ENCODE results near the gene PCDHA12.

The PCDHA12 gene

GRCh38 chr5:140883373-140883772 lies 8.3 kb downstream of the PCDHA12 start:
- Histone ChIP-seq H3K27me3 (no peaks in the 10 kb centered on the region), H3K4me3 (no peak overlapping the region), H3K4me2 (no peak overlapping the region), H3K36me3 (no peaks in the 10 kb centered on the region), H3K9ac (no peak overlapping the region), H4K20me1 (no peaks in the 10 kb centered on the region), H3K27ac (no peak overlapping the region), H3K4me1 (no peaks in the 10 kb centered on the region), H3K9me3 (replicated peaks in 1 of 11) (peaks cover 28 to 33% (median 30%) of the 10 kb centered on the region in 11 experiments)
- no peak for TF ChIP-seq Cebpa-rat (IDR thresholded peaks at IDR 0.05)

- Histone ChIP-seq H3K4me1 (no peaks in the 10 kb centered on the region), H3K4me2 (no peak overlapping the region), H3K9ac (no peak overlapping the region), H3K27me3 (no peaks in the 10 kb centered on the region), H3K36me3 (no peaks in the 10 kb centered on the region), H3K9me3 (replicated peaks in 1 of 11) (peaks cover 28 to 33% (median 30%) of the 10 kb centered on the region in 11 experiments), H3K27ac (no peak overlapping the region), H4K20me1 (no peaks in the 10 kb centered on the region), H3K4me3 (no peak overlapping the region)
- TF ChIP-seq Cebpa-rat (IDR thresholded peaks at IDR 0.05), result no peak
Measured at GRCh38 chr5:140883927-140884697, 9.0 kb downstream of the PCDHA12 start.

GRCh38 chr5:140916325-140916724 lies 41.2 kb downstream of the PCDHA12 start:
- H3K4me2 ChIP-seq, result no peak overlapping the region
- no peaks in the 10 kb centered on the region for H3K36me3 ChIP-seq
- peaks cover 10 to 45% (median 24%) of the 10 kb centered on the region in 11 experiments for H3K9me3 ChIP-seq (replicated peaks in 1 of 11)
- no peak overlapping the region for H3K27ac ChIP-seq
- H3K4me1 ChIP-seq, result no peaks in the 10 kb centered on the region
- no peak for TF ChIP-seq Cebpa-rat (IDR thresholded peaks at IDR 0.05)
- H3K9ac ChIP-seq, result no peak overlapping the region
- no peaks in the 10 kb centered on the region for H3K27me3 ChIP-seq
- H3K4me3 ChIP-seq, result no peak overlapping the region
- H4K20me1 ChIP-seq, result no peaks in the 10 kb centered on the region

GRCh38 chr5:140923601-140924000 lies 48.5 kb downstream of the PCDHA12 start:
- Histone ChIP-seq H3K9ac (no peak overlapping the region), H3K27ac (no peak overlapping the region), H3K4me3 (no peak overlapping the region), H3K27me3 (no peaks in the 10 kb centered on the region), H3K4me1 (no peaks in the 10 kb centered on the region), H3K36me3 (no peaks in the 10 kb centered on the region), H4K20me1 (no peaks in the 10 kb centered on the region), H3K9me3 (replicated peaks in 1 of 11) (peaks cover 27 to 34% (median 31%) of the 10 kb centered on the region in 11 experiments), H3K4me2 (no peak overlapping the region)
- TF ChIP-seq Cebpa-rat (IDR thresholded peaks at IDR 0.05), result no peak

GRCh38 chr5:140925806-140926442 lies 50.8 kb downstream of the PCDHA12 start, which contains the start of gene PCDHAC1:
PCDHAC1 (plus strand) TSS chr5:140926299; CDS start chr5:140926893, 594 bp downstream.
- H3K36me3 ChIP-seq, result no peaks in the 10 kb centered on the region
- H3K9me3 ChIP-seq (replicated peaks in 1 of 11), result peaks cover 27 to 35% (median 32%) of the 10 kb centered on the region in 11 experiments
- no peak within 1 kb of the TSS for H3K4me2 ChIP-seq
- H3K4me3 ChIP-seq, result no peak within 1 kb of the TSS
- TF ChIP-seq Cebpa-rat (IDR thresholded peaks at IDR 0.05), result no peak
- H4K20me1 ChIP-seq, result no peaks in the 10 kb centered on the region
- no peak within 1 kb of the TSS for H3K27ac ChIP-seq
- H3K9ac ChIP-seq, result no peak within 1 kb of the TSS
- no peaks in the 10 kb centered on the region for H3K4me1 ChIP-seq
- no peaks in the 10 kb centered on the region for H3K27me3 ChIP-seq

GRCh38 chr5:140926443-140927227 lies 51.5 kb downstream of the PCDHA12 start:
- peaks cover 27 to 35% (median 32%) of the 10 kb centered on the region in 11 experiments for H3K9me3 ChIP-seq (replicated peaks in 1 of 11)
- no peaks in the 10 kb centered on the region for H3K27me3 ChIP-seq
- no peak overlapping the region for H3K27ac ChIP-seq
- H4K20me1 ChIP-seq, result no peaks in the 10 kb centered on the region
- no peak overlapping the region for H3K4me3 ChIP-seq
- H3K9ac ChIP-seq, result no peak overlapping the region
- no peak overlapping the region for H3K4me2 ChIP-seq
- TF ChIP-seq Cebpa-rat (IDR thresholded peaks at IDR 0.05), result no peak
- H3K36me3 ChIP-seq, result no peaks in the 10 kb centered on the region
- no peaks in the 10 kb centered on the region for H3K4me1 ChIP-seq

GRCh38 chr5:140927228-140927573 lies 52.1 kb downstream of the PCDHA12 start:
- no peak overlapping the region for H3K9ac ChIP-seq

More at GRCh38 chr5:140927228-140927573, 52.1 kb downstream of the PCDHA12 start:
- TF ChIP-seq Cebpa-rat (IDR thresholded peaks at IDR 0.05), result no peak
- H3K36me3 ChIP-seq, result no peaks in the 10 kb centered on the region
- H3K4me1 ChIP-seq, result no peaks in the 10 kb centered on the region
- H3K4me3 ChIP-seq, result no peak overlapping the region
- no peak overlapping the region for H3K4me2 ChIP-seq
- no peak overlapping the region for H3K27ac ChIP-seq
- peaks cover 27 to 35% (median 32%) of the 10 kb centered on the region in 11 experiments for H3K9me3 ChIP-seq (replicated peaks in 1 of 11)
- no peaks in the 10 kb centered on the region for H3K27me3 ChIP-seq
- H4K20me1 ChIP-seq, result no peaks in the 10 kb centered on the region

Measured in BLaER1 treated with 17β-estradiol and CSF1 and Interleukin-3, amounts not matched to agents 10 nM and 100 nM (cell line).